Mesenchymal stem cell (in vitro differentiated cells and primary cell): ENCODE measurements around the gene DIPK1A.

Experiments
- DNase-seq: peaks from one replicate; pipeline ENCODE4 v3.0.0-alpha.2; 2013
- H2AFZ ChIP-seq: one replicate; pipeline ENCODE4 v1.6.1; 2013; ENCODE audit warnings: low read depth, mild to moderate bottlenecking, control low read depth, inconsistent platforms, low read length, moderate library complexity
- H2AK5ac ChIP-seq: 2 replicates; pipeline ENCODE4 v1.6.1; 2013; ENCODE audit warnings: low read length, moderate library complexity, mild to moderate bottlenecking, inconsistent platforms; ENCODE audit not compliant: severe bottlenecking
- H2BK120ac ChIP-seq: one replicate; pipeline ENCODE4 v1.6.1; 2013; ENCODE audit warnings: low read depth, mild to moderate bottlenecking, inconsistent platforms, low read length, moderate library complexity
- H2BK12ac ChIP-seq, 2 experiments: one replicate each; pipeline ENCODE4 v1.6.1; 2013; ENCODE audit warnings: inconsistent platforms in 2 of 2, low read length in 2 of 2, mild to moderate bottlenecking in 2 of 2, moderate library complexity in 2 of 2, control low read depth in 1 of 2
- H2BK15ac ChIP-seq: one replicate; pipeline ENCODE4 v1.6.1; 2013; ENCODE audit warnings: mild to moderate bottlenecking, low read depth, inconsistent platforms; ENCODE audit not compliant: poor library complexity, severe bottlenecking
- H2BK5ac ChIP-seq: 2 replicates; pipeline ENCODE4 v1.6.1; 2013; ENCODE audit warnings: low read depth, mild to moderate bottlenecking, low read length, control low read depth, inconsistent platforms; ENCODE audit not compliant: poor library complexity, severe bottlenecking
- H3K14ac ChIP-seq, 2 experiments: one replicate each; pipeline ENCODE4 v1.6.1; 2013; ENCODE audit warnings: inconsistent platforms in 2 of 2, low read length in 2 of 2, control low read depth in 1 of 2, mild to moderate bottlenecking in 1 of 2, moderate library complexity in 1 of 2
- H3K18ac ChIP-seq, 2 experiments: one replicate each; pipeline ENCODE4 v1.6.1; 2013; ENCODE audit warnings: inconsistent platforms in 2 of 2, low read length in 2 of 2, control low read depth in 1 of 2, low read depth in 1 of 2, mild to moderate bottlenecking in 1 of 2
- H3K23ac ChIP-seq, 2 experiments: one replicate each; pipeline ENCODE4 v1.6.1; 2013; ENCODE audit warnings: inconsistent platforms in 2 of 2, low read length in 2 of 2, mild to moderate bottlenecking in 2 of 2, moderate library complexity in 2 of 2, control low read depth in 1 of 2
- H3K27ac ChIP-seq: 2 replicates; pipeline ENCODE4 v1.5.1; 2013; ENCODE audit warnings: mild to moderate bottlenecking, moderate library complexity, low read length, control low read depth, inconsistent platforms; ENCODE audit not compliant: poor library complexity, severe bottlenecking
- H3K27me3 ChIP-seq, 2 experiments: 2 replicates each; pipeline versions ENCODE4 v1.6.1 to v1.7.0; 2013; ENCODE audit warnings: low read length in 2 of 2, mild to moderate bottlenecking in 2 of 2, moderate library complexity in 2 of 2, control low read depth in 1 of 2, inconsistent platforms in 1 of 2; ENCODE audit not compliant: control insufficient read depth in 1 of 2, insufficient read depth in 1 of 2
- H3K36me3 ChIP-seq, 2 experiments: 2 replicates each; pipeline versions ENCODE4 v1.6.1 to v1.7.0; 2013; ENCODE audit warnings: low read length in 2 of 2, control low read depth in 1 of 2, inconsistent platforms in 1 of 2, low read depth in 1 of 2, mild to moderate bottlenecking in 1 of 2; ENCODE audit not compliant: insufficient read depth in 2 of 2, control insufficient read depth in 1 of 2
- H3K4ac ChIP-seq, 2 experiments: one replicate each; pipeline ENCODE4 v1.6.1; 2013; ENCODE audit warnings: inconsistent platforms in 2 of 2, low read length in 2 of 2, mild to moderate bottlenecking in 2 of 2, moderate library complexity in 2 of 2, control low read depth in 1 of 2, low read depth in 1 of 2
- H3K4me1 ChIP-seq: 2 replicates; pipeline ENCODE4 v1.6.1; 2013; ENCODE audit warnings: low read depth, low read length, control low read depth; ENCODE audit not compliant: control insufficient read depth, insufficient read depth
- H3K4me2 ChIP-seq: 2 replicates; pipeline ENCODE4 v1.6.1; 2013; ENCODE audit warnings: low read length, mild to moderate bottlenecking, inconsistent platforms; ENCODE audit not compliant: poor library complexity, severe bottlenecking
- H3K4me3 ChIP-seq, 2 experiments: 2 replicates each; pipeline versions ENCODE4 v1.5.1 to v1.7.0; 2013; ENCODE audit warnings: low read length in 2 of 2, mild to moderate bottlenecking in 2 of 2, control low read depth in 1 of 2, low read depth in 1 of 2; ENCODE audit not compliant: insufficient read depth in 1 of 2
- H3K79me1 ChIP-seq: replicated peaks from 2 replicates; pipeline ENCODE4 v1.6.1; 2013; ENCODE audit warnings: mild to moderate bottlenecking, control low read depth, low read length, inconsistent platforms; ENCODE audit not compliant: poor library complexity, severe bottlenecking
- H3K9ac ChIP-seq: 2 replicates; pipeline ENCODE4 v1.7.0; 2013; ENCODE audit warnings: mild to moderate bottlenecking, low read length, moderate library complexity
- H3K9me3 ChIP-seq: 2 replicates; pipeline ENCODE4 v1.7.0; 2013; ENCODE audit warnings: mild to moderate bottlenecking, low read length; ENCODE audit not compliant: control insufficient read depth
- H4K8ac ChIP-seq: one replicate; pipeline ENCODE4 v1.6.1; 2013; ENCODE audit warnings: inconsistent platforms, mild to moderate bottlenecking, low read length, moderate library complexity
- H4K91ac ChIP-seq: one replicate; pipeline ENCODE4 v1.6.1; 2013; ENCODE audit warnings: mild to moderate bottlenecking, low read length, inconsistent platforms
- WGBS: methylation state at CpG from one replicate; pipeline ENCODE4 v1.1.7; 2013; ENCODE audit warnings: mixed read lengths; 5-methylcytosine and 5-hydroxymethylcytosine counted together

Gene DIPK1A

DNA sequence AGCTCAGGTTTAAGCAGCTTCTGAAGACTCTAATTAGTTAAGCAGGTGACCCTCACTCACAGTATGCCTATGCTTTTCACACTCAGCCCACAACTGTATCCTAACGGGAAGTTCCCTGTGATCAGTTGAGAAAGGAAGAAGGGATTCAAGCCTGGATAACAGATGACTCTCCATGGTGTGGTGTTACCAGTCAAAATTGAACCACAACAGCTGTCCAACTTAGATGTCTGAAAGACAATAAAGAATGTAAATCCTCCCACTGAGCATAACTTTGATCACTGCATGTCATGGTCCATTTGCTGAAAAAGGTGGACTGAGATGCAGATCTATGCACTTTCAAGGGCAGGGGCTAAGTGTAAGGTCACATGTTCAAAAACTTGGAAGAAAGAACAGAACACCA lies 32.3 kb upstream of the DIPK1A start:
- Histone ChIP-seq H2BK120ac (no peak overlapping the region), H3K23ac (no peak overlapping the region)
- DNase-seq: no peak

GRCh38 chr1:92992877-92993276 lies 31.6 kb upstream of the DIPK1A start:
- Histone ChIP-seq H4K91ac (no peak overlapping the region), H4K8ac (no peak overlapping the region), H3K9ac (no peak overlapping the region), H3K9me3 (no peaks in the 10 kb centered on the region), H3K23ac (no peak overlapping the region), H3K27ac (no peak overlapping the region), H2BK12ac (no peak overlapping the region), H2BK15ac (no peak overlapping the region), H3K4me1 (no peaks in the 10 kb centered on the region), H3K4me2 (no peak overlapping the region), H3K36me3 (no peaks in the 10 kb centered on the region), H2BK5ac (no peak overlapping the region), H3K18ac (no peak overlapping the region), H2AK5ac (no peak overlapping the region), H3K27me3 (peaks cover 0 to 15% of the 10 kb centered on the region in 2 experiments), H2AFZ (no peak overlapping the region), H2BK120ac (no peak overlapping the region), H3K79me1 (no peaks in the 10 kb centered on the region), H3K14ac (peak overlapping the region in 1 of 2 experiments; percentile 32), H3K4me3 (no peak overlapping the region), H3K4ac (no peak overlapping the region)
- DNase-seq: no peak
- 100% methylated on average over 1 of the region's 1 CpG for WGBS

More for the DNA sequence above, 32.3 kb upstream of the DIPK1A start:
- Histone ChIP-seq H3K27ac (no peak overlapping the region), H3K4me1 (no peaks in the 10 kb centered on the region), H2BK12ac (no peak overlapping the region), H4K91ac (no peak overlapping the region), H3K4ac (no peak overlapping the region), H2BK5ac (no peak overlapping the region), H4K8ac (no peak overlapping the region), H3K4me2 (no peak overlapping the region), H2AFZ (no peak overlapping the region), H3K18ac (no peak overlapping the region), H2BK15ac (no peak overlapping the region), H3K14ac (no peak overlapping the region), H3K9ac (no peak overlapping the region), H3K9me3 (no peaks in the 10 kb centered on the region), H3K27me3 (peaks cover 0 to 20% of the 10 kb centered on the region in 2 experiments), H3K36me3 (no peaks in the 10 kb centered on the region), H2AK5ac (no peak overlapping the region), H3K4me3 (no peak overlapping the region), H3K79me1 (no peaks in the 10 kb centered on the region)
- WGBS: no CpG with 5 or more reads among the region's 1 CpG

GRCh38 chr1:92992054-92992453 lies 30.8 kb upstream of the DIPK1A start:
- no peaks in the 10 kb centered on the region for H3K79me1 ChIP-seq
- no peak overlapping the region for H2AK5ac ChIP-seq
- H3K14ac ChIP-seq: no peak overlapping the region
- no peak overlapping the region for H4K91ac ChIP-seq
- no peaks in the 10 kb centered on the region for H3K9me3 ChIP-seq
- no peak overlapping the region for H2BK12ac ChIP-seq
- no peak overlapping the region for H3K9ac ChIP-seq
- no peak overlapping the region for H2BK120ac ChIP-seq
- DNase-seq: no peak
- H3K4ac ChIP-seq: peak overlapping the region in 1 of 2 experiments; percentile 13
- no peaks in the 10 kb centered on the region for H3K36me3 ChIP-seq
- peaks cover 0 to 9% of the 10 kb centered on the region in 2 experiments for H3K27me3 ChIP-seq
- H3K4me1 ChIP-seq: no peaks in the 10 kb centered on the region
- H3K23ac ChIP-seq: no peak overlapping the region
- H3K27ac ChIP-seq: no peak overlapping the region
- no peak overlapping the region for H3K4me3 ChIP-seq
- H4K8ac ChIP-seq: no peak overlapping the region
- H3K18ac ChIP-seq: no peak overlapping the region
- no peak overlapping the region for H2BK15ac ChIP-seq
- no peak overlapping the region for H2AFZ ChIP-seq
- H3K4me2 ChIP-seq: no peak overlapping the region
- no peak overlapping the region for H2BK5ac ChIP-seq

- Histone ChIP-seq H3K9me3 (no peaks in the 10 kb centered on the region), H3K27ac (no peak overlapping the region), H3K4me1 (no peaks in the 10 kb centered on the region), H3K23ac (no peak overlapping the region), H3K4me3 (no peak overlapping the region), H3K4ac (no peak overlapping the region), H2AFZ (no peak overlapping the region), H3K9ac (no peak overlapping the region), H4K91ac (no peak overlapping the region), H2AK5ac (no peak overlapping the region), H3K79me1 (no peaks in the 10 kb centered on the region), H3K36me3 (no peaks in the 10 kb centered on the region), H2BK5ac (no peak overlapping the region), H3K14ac (no peak overlapping the region), H2BK15ac (no peak overlapping the region), H3K4me2 (no peak overlapping the region), H2BK120ac (no peak overlapping the region), H4K8ac (no peak overlapping the region), H3K27me3 (peaks cover 0 to 6% of the 10 kb centered on the region in 2 experiments), H3K18ac (no peak overlapping the region), H2BK12ac (no peak overlapping the region)
- DNase-seq: no peak
- 50% methylated on average over 1 of the region's 1 CpG for WGBS
These were observed 29.6 kb upstream of the DIPK1A start for GRCh38 chr1:92990828-92991227.
